Fibroblast of lung (primary cell): Measurements from ENCODE around the gene SCFD2. TPM values are rescaled to one million over a fixed set of nuclear protein-coding genes. Genes with fewer than 3 reads are reported as not detected.
"Not testable (repeated sequence)": the region's sequence is repeated elsewhere in the genome, so short reads cannot be mapped to it uniquely, and the experiment has no call there.

Experiments
- DNase-seq, 2 donors: peaks; one replicate each; pipeline versions ENCODE4 v3.0.0 to v3.0.0-alpha.2; 2010; ENCODE audit warnings: low read depth in 2 of 2
- H2AFZ ChIP-seq: 2 replicates; pipeline ENCODE4 v1.5.1; 2012; ENCODE audit warnings: low read length, control low read depth, inconsistent platforms
- H3K27ac ChIP-seq: 2 replicates; pipeline ENCODE4 v1.5.1; 2011; ENCODE audit warnings: low read length, control low read depth; ENCODE audit not compliant: insufficient read depth
- H3K27me3 ChIP-seq: 2 replicates; pipeline ENCODE4 v1.5.1; 2011; ENCODE audit warnings: mild to moderate bottlenecking, low read length; ENCODE audit not compliant: control insufficient read depth, insufficient read depth
- H3K36me3 ChIP-seq: 2 replicates; pipeline ENCODE4 v1.5.1; 2011; ENCODE audit warnings: low read length; ENCODE audit not compliant: control insufficient read depth, insufficient read depth
- H3K4me1 ChIP-seq: 2 replicates; pipeline ENCODE4 v1.5.1; 2011; ENCODE audit warnings: low read length; ENCODE audit not compliant: control insufficient read depth, insufficient read depth; ENCODE audit errors: extremely low read depth
- H3K4me2 ChIP-seq: 2 replicates; pipeline ENCODE4 v1.5.1; 2011; ENCODE audit warnings: low read length, control low read depth; ENCODE audit not compliant: insufficient read depth; ENCODE audit errors: extremely low read depth
- H3K4me3 ChIP-seq, 4 experiments: fragments of 200-600 bp in 1 of 4; sonication (generic) in 1 of 4; replicated peaks in 1 of 4; 2 replicates each; pipeline ENCODE4 v1.5.1; 2011 to 2016; ENCODE audit warnings: low read length in 4 of 4, low read depth in 3 of 4, mild to moderate bottlenecking in 3 of 4, control low read depth in 2 of 4, inconsistent platforms in 1 of 4, mixed read lengths in 1 of 4; ENCODE audit not compliant: insufficient read depth in 1 of 4; ENCODE audit errors: control extremely low read depth in 1 of 4
- H3K79me2 ChIP-seq: 2 replicates; pipeline ENCODE4 v1.5.1; 2012; ENCODE audit warnings: mild to moderate bottlenecking, low read length, inconsistent platforms; ENCODE audit not compliant: control insufficient read depth, insufficient read depth
- H3K9ac ChIP-seq: 2 replicates; pipeline ENCODE4 v1.5.1; 2011; ENCODE audit warnings: mild to moderate bottlenecking, low read length, control low read depth; ENCODE audit not compliant: insufficient read depth
- H3K9me3 ChIP-seq: 2 replicates; pipeline ENCODE4 v1.5.1; 2012; ENCODE audit warnings: low read depth, low read length; ENCODE audit not compliant: control insufficient read depth, insufficient read depth
- H4K20me1 ChIP-seq: 2 replicates; pipeline ENCODE4 v1.5.1; 2011; ENCODE audit warnings: low read length; ENCODE audit not compliant: control insufficient read depth, insufficient read depth; ENCODE audit errors: extremely low read depth
- EZH2 ChIP-seq: IDR thresholded peaks from 2 replicates; pipeline ENCODE4 v1.5.1; 2012; ENCODE audit warnings: low read length, control low read depth, mild to moderate bottlenecking; ENCODE audit errors: missing control alignments
- polyA minus RNA-seq: library from RNA; depleted of rRNA, polyadenylated mRNA; stranded (reverse); fragments of >200 nt; gene quantifications from 2 replicates; pipeline ENCODE4 v1.2.3, GENCODE V29; 2011; ENCODE audit warnings: low replicate concordance
- polyA plus RNA-seq, 2 donors: library from polyadenylated mRNA; depleted of rRNA in 1 of 2; stranded (reverse) in 1 of 2; unstranded in 1 of 2; fragments of >200 nt; gene quantifications; 2 replicates each; pipeline ENCODE4 v1.2.1, GENCODE V29; 2011 to 2012; ENCODE audit warnings: missing spikeins in 1 of 2
- total RNA-seq: library from RNA; depleted of rRNA; stranded (reverse); fragments of >200 nt; gene quantifications from 2 replicates; pipeline ENCODE4 v1.2.1, GENCODE V29; 2014
- TF ChIP-seq, protein P1 (sequence below), 2 donors: IDR thresholded peaks in 1 of 2; conservative IDR thresholded peaks in 1 of 2; 1 replicate in 1 of 2; 2 replicates in 1 of 2; pipeline ENCODE4 v1.5.1; 2011 to 2012; ENCODE audit warnings: low read length in 2 of 2, control low read depth in 1 of 2, inconsistent platforms in 1 of 2, low read depth in 1 of 2, mild to moderate bottlenecking in 1 of 2

Gene SCFD2
- total RNA-seq: 12.3 and 23.1 TPM in 2 replicates
- 16.2 and 34.6 TPM in 2 replicates for polyA plus RNA-seq
- 16.9 and 35.9 TPM in 2 replicates for polyA plus RNA-seq (2012)
- 53.6 and 79.5 TPM in 2 replicates for polyA minus RNA-seq

GRCh38 chr4:53365486-53366300 lies at the start of gene SCFD2:
TSS of gene SCFD2 (minus strand) at chr4:53366061.
- peak within 1 kb of the TSS; percentile 62 for H3K27ac ChIP-seq
- no peaks in the 10 kb centered on the region for H3K9me3 ChIP-seq
- H3K9ac ChIP-seq: peak within 1 kb of the TSS; percentile 64
- H3K79me2 ChIP-seq: peaks cover 50% of the 10 kb centered on the region
- peak; percentile 96 to 97 for DNase-seq
- peak within 1 kb of the TSS; percentile 89 for H3K4me2 ChIP-seq
- TF ChIP-seq EZH2: no peak
- TF ChIP-seq, protein P1, sequence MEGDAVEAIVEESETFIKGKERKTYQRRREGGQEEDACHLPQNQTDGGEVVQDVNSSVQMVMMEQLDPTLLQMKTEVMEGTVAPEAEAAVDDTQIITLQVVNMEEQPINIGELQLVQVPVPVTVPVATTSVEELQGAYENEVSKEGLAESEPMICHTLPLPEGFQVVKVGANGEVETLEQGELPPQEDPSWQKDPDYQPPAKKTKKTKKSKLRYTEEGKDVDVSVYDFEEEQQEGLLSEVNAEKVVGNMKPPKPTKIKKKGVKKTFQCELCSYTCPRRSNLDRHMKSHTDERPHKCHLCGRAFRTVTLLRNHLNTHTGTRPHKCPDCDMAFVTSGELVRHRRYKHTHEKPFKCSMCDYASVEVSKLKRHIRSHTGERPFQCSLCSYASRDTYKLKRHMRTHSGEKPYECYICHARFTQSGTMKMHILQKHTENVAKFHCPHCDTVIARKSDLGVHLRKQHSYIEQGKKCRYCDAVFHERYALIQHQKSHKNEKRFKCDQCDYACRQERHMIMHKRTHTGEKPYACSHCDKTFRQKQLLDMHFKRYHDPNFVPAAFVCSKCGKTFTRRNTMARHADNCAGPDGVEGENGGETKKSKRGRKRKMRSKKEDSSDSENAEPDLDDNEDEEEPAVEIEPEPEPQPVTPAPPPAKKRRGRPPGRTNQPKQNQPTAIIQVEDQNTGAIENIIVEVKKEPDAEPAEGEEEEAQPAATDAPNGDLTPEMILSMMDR (conservative IDR thresholded peaks at IDR 0.05 in 1 of 2, IDR thresholded peaks at IDR 0.05 in 1 of 2; ENCODE audit: low read depth in 1 of 2, low read length in 2 of 2): no peak
- H4K20me1 ChIP-seq: no peaks in the 10 kb centered on the region
- peak within 1 kb of the TSS; percentile 89 to 98 (median 94) for H3K4me3 ChIP-seq
- H2AFZ ChIP-seq: peak within 1 kb of the TSS; percentile 81
- no peaks in the 10 kb centered on the region for H3K27me3 ChIP-seq
- no peaks in the 10 kb centered on the region for H3K4me1 ChIP-seq
- no peaks in the 10 kb centered on the region for H3K36me3 ChIP-seq

DNA sequence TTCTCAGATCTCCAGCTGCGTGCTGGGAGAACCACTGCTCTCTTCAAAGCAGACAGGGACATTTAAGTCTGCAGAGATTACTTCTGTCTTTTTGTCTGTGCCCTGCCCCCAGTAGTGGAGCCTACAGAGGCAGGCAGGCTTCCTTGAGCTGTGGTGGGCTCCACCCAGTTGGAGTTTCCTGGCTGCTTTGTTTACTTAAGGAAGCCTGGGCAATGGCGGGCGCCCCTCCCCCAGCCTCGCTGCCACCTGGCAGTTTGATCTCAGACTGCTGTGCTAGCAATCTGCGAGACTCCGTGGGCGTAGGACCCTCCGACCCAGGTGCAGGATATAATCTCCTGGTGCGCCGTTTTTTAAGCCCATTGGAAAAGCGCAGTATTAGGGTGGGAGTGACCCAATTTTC lies 43.6 kb upstream of the SCFD2 start:
- H3K9me3 ChIP-seq, H2AFZ ChIP-seq, H3K4me1 ChIP-seq, H3K36me3 ChIP-seq, H3K27me3 ChIP-seq, H3K9ac ChIP-seq, DNase-seq, H3K27ac ChIP-seq, H3K4me2 ChIP-seq, H4K20me1 ChIP-seq, H3K4me3 ChIP-seq: not testable (repeated sequence)
- H3K79me2 ChIP-seq: peaks cover 24% of the 10 kb centered on the region

DNA sequence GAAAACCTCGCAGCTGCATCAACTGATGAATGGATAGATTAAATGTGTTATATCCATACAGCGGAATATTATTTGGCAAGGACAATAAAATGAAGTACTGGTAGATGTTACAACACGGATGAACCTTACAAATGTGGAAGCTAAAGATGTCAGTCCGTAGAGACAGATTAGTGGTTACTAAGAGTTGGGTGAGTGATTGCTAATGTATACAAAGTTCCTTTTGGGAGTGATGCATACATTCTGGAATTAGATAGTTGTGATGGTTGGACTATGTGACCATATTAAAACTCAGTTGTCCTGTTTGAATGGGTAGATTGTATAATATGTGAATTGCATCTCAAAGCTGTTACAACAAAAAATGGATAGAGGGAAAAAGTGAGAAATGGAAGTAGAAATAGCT lies 14.4 kb upstream of the SCFD2 start:
- peak overlapping the region; percentile 59 for H3K4me2 ChIP-seq

More for the DNA sequence above, 14.4 kb upstream of the SCFD2 start:
- Histone ChIP-seq H3K9ac (no peak overlapping the region), H3K4me3 (peak overlapping the region in 2 of 4 experiments; percentile 3 to 91), H3K27ac (no peak overlapping the region), H3K36me3 (peaks cover 2% of the 10 kb centered on the region), H2AFZ (no peak overlapping the region), H3K4me1 (no peaks in the 10 kb centered on the region), H4K20me1 (no peaks in the 10 kb centered on the region), H3K9me3 (no peaks in the 10 kb centered on the region), H3K79me2 (peaks cover 56% of the 10 kb centered on the region), H3K27me3 (no peaks in the 10 kb centered on the region)
- DNase-seq: peak in 1 of 2 donors; percentile 10
- no peak for TF ChIP-seq EZH2
- TF ChIP-seq, protein P1 (conservative IDR thresholded peaks at IDR 0.05 in 1 of 2, IDR thresholded peaks at IDR 0.05 in 1 of 2; ENCODE audit: low read depth in 1 of 2, low read length in 2 of 2): no peak
